ENCODE results near the gene EZR. TPM values are rescaled to one million over a fixed set of nuclear protein-coding genes. Genes with fewer than 3 reads are reported as not detected.
A peak's percentile ranks its signal among the peaks of the same experiment; 100 is the strongest.

EZR gene
- total and polyA plus RNA-seq, 11 donors, result 114 to 541 (median 161) TPM

DNA sequence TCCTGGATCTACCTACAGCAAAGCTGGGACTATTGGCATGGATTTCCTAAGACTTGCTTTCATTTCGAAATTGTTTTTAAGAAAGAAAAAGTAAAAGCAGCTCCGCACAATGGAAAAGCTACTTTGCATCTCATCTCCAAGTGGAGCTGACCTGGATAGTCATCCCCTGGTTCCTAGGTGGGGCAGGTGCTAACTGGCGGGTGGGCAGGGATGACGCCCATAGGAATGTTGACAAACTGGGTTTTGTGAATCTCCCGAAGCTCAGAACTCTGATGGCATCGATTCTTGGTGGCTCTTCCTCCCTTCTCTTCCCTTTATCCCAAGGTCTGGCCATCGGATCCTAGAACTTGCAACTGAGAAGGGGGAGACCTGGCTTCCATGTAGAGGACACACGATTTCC is 12.4 kb upstream of the EZR start:
- ATAC-seq (no peak), DNase-seq (no peak)
- Histone ChIP-seq H3K27me3 (no peaks in the 10 kb centered on the region), H3K9me3 (no peaks in the 10 kb centered on the region), H3K27ac (no peak overlapping the region), H3K4me3 (no peak overlapping the region), H3K36me3 (no peaks in the 10 kb centered on the region), H3K4me1 (peaks cover 0 to 15% (median 5%) of the 10 kb centered on the region in 12 donors)
- TF ChIP-seq, protein P1, sequence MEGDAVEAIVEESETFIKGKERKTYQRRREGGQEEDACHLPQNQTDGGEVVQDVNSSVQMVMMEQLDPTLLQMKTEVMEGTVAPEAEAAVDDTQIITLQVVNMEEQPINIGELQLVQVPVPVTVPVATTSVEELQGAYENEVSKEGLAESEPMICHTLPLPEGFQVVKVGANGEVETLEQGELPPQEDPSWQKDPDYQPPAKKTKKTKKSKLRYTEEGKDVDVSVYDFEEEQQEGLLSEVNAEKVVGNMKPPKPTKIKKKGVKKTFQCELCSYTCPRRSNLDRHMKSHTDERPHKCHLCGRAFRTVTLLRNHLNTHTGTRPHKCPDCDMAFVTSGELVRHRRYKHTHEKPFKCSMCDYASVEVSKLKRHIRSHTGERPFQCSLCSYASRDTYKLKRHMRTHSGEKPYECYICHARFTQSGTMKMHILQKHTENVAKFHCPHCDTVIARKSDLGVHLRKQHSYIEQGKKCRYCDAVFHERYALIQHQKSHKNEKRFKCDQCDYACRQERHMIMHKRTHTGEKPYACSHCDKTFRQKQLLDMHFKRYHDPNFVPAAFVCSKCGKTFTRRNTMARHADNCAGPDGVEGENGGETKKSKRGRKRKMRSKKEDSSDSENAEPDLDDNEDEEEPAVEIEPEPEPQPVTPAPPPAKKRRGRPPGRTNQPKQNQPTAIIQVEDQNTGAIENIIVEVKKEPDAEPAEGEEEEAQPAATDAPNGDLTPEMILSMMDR (IDR thresholded peaks at IDR 0.05), result no peak
- no peak for TF ChIP-seq POLR2A (IDR thresholded peaks at IDR 0.05)
- WGBS, 4 donors, result 84 to 97% (median 95%) methylated on average over 8 of the region's 8 CpGs
- intact Hi-C loops (cut with DNase I), result no loop called here

DNA sequence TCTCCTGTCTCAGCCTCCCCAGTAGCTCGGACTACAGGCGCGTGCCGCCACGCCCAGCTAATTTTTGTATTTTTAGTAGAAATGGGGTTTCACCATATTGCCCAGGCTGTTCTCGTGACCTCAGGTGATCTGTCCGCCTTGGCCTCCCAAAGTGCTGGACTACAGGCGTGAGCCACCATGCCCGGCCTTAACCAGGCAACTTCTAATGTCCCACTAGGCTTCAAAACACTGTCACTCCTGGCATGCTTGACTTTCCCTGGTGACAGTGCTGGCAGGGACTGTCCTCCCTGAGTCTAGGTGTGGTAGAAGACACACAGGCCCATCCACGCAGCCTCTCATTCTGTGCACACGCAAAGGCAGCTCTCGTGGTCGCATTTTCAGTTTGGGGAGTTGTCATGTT is 11.6 kb upstream of the EZR start:
- no peak for DNase-seq
- 97 to 98% (median 97%) methylated on average over 12 to 13 of the region's 13 CpGs for WGBS, 4 donors
- H3K4me3 ChIP-seq, result no peak overlapping the region
- no peaks in the 10 kb centered on the region for H3K9me3 ChIP-seq
- TF ChIP-seq POLR2A (IDR thresholded peaks at IDR 0.05), result no peak
- TF ChIP-seq, protein P1 (IDR thresholded peaks at IDR 0.05), result no peak
- no peak for ATAC-seq
- H3K36me3 ChIP-seq, result no peaks in the 10 kb centered on the region
- intact Hi-C loops (cut with DNase I), result no loop called here
- peaks cover 0 to 15% (median 7%) of the 10 kb centered on the region in 12 donors for H3K4me1 ChIP-seq
- H3K27me3 ChIP-seq, result no peaks in the 10 kb centered on the region
- no peak overlapping the region for H3K27ac ChIP-seq

DNA sequence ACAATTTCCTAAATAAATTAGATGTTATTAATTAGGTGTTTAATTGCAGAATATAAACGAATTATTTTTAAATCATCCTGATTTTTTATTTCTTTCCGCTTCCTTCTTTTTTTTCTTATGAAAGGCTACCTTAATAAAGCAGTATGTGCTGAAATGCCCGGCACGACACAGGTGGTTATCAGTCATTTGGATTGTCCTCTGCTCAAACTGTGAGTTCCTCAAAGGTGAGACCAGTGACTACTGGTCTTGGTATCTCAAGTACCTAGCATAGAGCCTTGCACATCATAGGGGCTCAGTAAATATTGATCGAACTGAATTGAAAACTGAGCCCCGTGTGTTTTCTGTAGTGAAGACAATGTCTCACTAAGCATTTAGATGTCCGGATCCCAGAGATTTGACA is 9.6 kb upstream of the EZR start:
- ATAC-seq, result no peak
- Histone ChIP-seq H3K9me3 (no peaks in the 10 kb centered on the region), H3K4me1 (peaks cover 0 to 18% (median 7%) of the 10 kb centered on the region in 12 donors), H3K27ac (no peak overlapping the region), H3K4me3 (no peak overlapping the region), H3K36me3 (no peaks in the 10 kb centered on the region), H3K27me3 (no peaks in the 10 kb centered on the region)
- TF ChIP-seq POLR2A (IDR thresholded peaks at IDR 0.05), result no peak
- TF ChIP-seq, protein P1 (IDR thresholded peaks at IDR 0.05), result no peak
- 81 to 86% (median 82%) methylated on average over 7 of the region's 7 CpGs for WGBS, 4 donors
- no peak for DNase-seq
- intact Hi-C loops (cut with DNase I), result no loop called here

DNA sequence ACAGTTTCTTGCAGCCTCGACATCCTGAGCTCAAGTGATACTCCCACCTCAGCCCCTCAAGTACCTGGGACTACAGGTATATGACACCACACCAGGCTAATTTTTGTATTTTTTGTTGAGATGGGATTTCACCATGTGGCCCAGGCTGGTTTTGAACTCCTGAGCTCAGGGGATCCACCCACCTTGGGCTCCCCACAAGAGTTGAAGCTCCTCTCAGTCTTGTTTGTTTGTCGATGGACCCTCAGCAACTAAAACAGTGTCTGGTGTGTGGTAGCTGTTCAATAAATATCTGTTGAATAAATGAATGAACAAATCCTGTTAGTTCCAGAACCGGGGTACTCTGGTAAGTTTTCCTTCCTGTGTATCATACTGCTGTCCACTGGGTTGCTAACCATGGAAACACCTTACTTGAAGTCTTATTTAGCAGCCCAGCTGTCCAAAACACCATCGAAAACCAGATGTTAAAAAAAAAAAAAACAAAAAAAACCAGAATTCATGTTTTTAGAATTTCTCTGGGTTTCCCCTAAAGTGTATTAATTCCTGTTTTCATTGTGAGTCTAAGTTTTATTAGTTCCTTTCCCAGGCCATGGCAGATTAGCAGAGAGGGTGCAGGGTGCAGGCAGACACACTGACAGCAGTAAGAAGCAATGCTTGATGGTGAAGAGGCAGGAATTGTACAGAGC is 7.8 kb upstream of the EZR start:
- Histone ChIP-seq H3K27me3 (no peaks in the 10 kb centered on the region), H3K36me3 (no peaks in the 10 kb centered on the region), H3K4me1 (peaks cover 0 to 18% (median 7%) of the 10 kb centered on the region in 12 donors), H3K9me3 (no peaks in the 10 kb centered on the region), H3K4me3 (no peak overlapping the region), H3K27ac (peak overlapping the region in 6 of 12 donors; percentile 18 to 62 (median 56))
- 69 to 80% (median 76%) methylated on average over 4 of the region's 4 CpGs for WGBS, 4 donors
- ATAC-seq (no peak), DNase-seq (no peak)
- no peak for TF ChIP-seq POLR2A (IDR thresholded peaks at IDR 0.05)
- intact Hi-C loops (cut with DNase I), result no loop called here

DNA sequence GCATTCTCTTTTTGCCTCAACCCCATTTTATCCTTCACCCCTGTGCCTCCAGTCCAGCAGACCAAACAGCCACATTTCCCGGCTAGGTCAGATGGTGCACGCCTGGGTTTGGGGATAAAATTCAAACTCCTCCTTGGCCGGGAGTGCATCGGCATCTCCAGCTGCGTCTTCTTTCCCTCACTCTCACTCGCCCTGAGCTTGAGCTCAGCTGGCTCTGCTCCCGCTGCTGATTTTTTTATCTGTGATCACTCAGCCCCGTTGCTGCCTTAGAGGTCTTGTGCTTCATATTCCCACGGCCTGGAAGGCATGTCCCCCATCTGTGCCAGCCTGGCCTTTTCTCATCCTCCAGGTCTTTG is 6.8 kb upstream of the EZR start:
- 28 to 45% (median 36%) methylated on average over 9 of the region's 9 CpGs for WGBS, 4 donors
- DNase-seq (peak in 4 of 5 donors; percentile 40 to 72 (median 44)), ATAC-seq (peak; percentile 48 to 69 (median 56))
- no peaks in the 10 kb centered on the region for H3K36me3 ChIP-seq
- peak overlapping the region in 2 of 12 donors; percentile 6 to 7 for H3K4me3 ChIP-seq
- H3K27me3 ChIP-seq, result no peaks in the 10 kb centered on the region
- H3K4me1 ChIP-seq, result peaks cover 0 to 18% (median 7%) of the 10 kb centered on the region in 12 donors
- intact Hi-C loops (cut with DNase I), result no loop called here
- no peaks in the 10 kb centered on the region for H3K9me3 ChIP-seq
- TF ChIP-seq, protein P1 (IDR thresholded peaks at IDR 0.05), result no peak
- no peak for TF ChIP-seq POLR2A (IDR thresholded peaks at IDR 0.05)
- H3K27ac ChIP-seq, result peak overlapping the region in 11 of 12 donors; percentile 2 to 62 (median 46)
